ENCODE results near the gene STRIP2.

DNA sequence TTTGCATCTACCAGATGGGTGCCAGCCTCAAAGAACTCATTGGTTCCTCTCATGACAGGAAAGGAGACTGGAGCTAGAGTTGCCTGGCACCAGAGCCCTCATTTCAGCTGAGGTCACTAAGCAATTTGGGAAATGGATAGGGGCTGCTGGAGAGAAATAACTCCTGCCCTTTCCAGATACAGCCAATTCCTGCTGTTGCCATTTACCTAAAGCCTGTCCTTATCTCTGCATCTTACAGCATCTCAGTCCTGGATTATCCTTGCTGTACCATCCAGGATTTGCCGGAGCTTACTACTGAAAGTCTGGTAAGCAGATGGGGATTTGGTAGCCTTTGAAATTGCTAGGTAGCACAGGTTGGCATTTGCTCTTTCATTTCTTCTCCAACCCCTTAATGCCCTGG is 36.2 kb downstream of the STRIP2 start:
- TF ChIP-seq, protein P1, sequence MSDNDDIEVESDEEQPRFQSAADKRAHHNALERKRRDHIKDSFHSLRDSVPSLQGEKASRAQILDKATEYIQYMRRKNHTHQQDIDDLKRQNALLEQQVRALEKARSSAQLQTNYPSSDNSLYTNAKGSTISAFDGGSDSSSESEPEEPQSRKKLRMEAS (CRISPR knock-in tag; IDR thresholded peaks at IDR 0.05), result no peak
- TF ChIP-seq FOXP4 (CRISPR knock-in tag; IDR thresholded peaks at IDR 0.05) (no peak), USF1 (CRISPR knock-in tag; IDR thresholded peaks at IDR 0.05) (no peak), CTCF (IDR thresholded peaks at IDR 0.05) (no peak), NR3C1 (CRISPR knock-in tag; conservative IDR thresholded peaks at IDR 0.05; ENCODE audit: low read depth) (no peak), ZNF232 (CRISPR knock-in tag; IDR thresholded peaks at IDR 0.05) (no peak)
- TF ChIP-seq, protein P2, sequence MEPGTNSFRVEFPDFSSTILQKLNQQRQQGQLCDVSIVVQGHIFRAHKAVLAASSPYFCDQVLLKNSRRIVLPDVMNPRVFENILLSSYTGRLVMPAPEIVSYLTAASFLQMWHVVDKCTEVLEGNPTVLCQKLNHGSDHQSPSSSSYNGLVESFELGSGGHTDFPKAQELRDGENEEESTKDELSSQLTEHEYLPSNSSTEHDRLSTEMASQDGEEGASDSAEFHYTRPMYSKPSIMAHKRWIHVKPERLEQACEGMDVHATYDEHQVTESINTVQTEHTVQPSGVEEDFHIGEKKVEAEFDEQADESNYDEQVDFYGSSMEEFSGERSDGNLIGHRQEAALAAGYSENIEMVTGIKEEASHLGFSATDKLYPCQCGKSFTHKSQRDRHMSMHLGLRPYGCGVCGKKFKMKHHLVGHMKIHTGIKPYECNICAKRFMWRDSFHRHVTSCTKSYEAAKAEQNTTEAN (CRISPR knock-in tag; IDR thresholded peaks at IDR 0.05), result no peak

Data from WTC11 (cell line).